ENCODE data around the gene SCML2. TPM values are rescaled to one million over a fixed set of nuclear protein-coding genes. Genes with fewer than 3 reads are reported as not detected.

The SCML2 gene
- total RNA-seq, 2 donors from 2014 or later, result 1.1 to 2.3 TPM

DNA sequence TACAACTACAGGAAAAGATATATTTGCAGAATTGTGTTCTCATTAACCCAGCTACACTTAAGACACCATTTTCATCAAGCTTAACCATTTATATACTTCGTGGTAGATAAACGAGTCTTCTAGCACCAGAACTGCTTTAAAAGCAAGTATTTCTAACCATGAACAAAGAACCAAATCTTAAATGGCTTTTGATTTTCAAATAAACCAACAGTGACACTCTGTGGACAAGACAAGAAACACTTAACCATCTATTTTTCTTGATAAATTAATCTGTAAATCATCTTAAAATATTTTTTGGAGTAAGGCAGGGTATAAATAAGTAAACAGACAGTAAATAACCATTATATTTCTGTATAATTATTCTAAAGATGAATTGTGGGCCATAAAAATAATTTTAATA, 144.0 kb downstream of the SCML2 start:
- TF ChIP-seq, protein P1, sequence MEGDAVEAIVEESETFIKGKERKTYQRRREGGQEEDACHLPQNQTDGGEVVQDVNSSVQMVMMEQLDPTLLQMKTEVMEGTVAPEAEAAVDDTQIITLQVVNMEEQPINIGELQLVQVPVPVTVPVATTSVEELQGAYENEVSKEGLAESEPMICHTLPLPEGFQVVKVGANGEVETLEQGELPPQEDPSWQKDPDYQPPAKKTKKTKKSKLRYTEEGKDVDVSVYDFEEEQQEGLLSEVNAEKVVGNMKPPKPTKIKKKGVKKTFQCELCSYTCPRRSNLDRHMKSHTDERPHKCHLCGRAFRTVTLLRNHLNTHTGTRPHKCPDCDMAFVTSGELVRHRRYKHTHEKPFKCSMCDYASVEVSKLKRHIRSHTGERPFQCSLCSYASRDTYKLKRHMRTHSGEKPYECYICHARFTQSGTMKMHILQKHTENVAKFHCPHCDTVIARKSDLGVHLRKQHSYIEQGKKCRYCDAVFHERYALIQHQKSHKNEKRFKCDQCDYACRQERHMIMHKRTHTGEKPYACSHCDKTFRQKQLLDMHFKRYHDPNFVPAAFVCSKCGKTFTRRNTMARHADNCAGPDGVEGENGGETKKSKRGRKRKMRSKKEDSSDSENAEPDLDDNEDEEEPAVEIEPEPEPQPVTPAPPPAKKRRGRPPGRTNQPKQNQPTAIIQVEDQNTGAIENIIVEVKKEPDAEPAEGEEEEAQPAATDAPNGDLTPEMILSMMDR (IDR thresholded peaks at IDR 0.05), result peak in 1 of 2 donors; percentile 50
- no peak overlapping the region for H3K4me3 ChIP-seq
- H3K9me3 ChIP-seq, result no peaks in the 10 kb centered on the region
- H3K4me1 ChIP-seq, result no peaks in the 10 kb centered on the region
- no peaks in the 10 kb centered on the region for H3K36me3 ChIP-seq
- DNase-seq (ENCODE audit: low spot score), result no peak
- H3K27me3 ChIP-seq, result no peaks in the 10 kb centered on the region
- H3K27ac ChIP-seq, result no peak overlapping the region

DNA sequence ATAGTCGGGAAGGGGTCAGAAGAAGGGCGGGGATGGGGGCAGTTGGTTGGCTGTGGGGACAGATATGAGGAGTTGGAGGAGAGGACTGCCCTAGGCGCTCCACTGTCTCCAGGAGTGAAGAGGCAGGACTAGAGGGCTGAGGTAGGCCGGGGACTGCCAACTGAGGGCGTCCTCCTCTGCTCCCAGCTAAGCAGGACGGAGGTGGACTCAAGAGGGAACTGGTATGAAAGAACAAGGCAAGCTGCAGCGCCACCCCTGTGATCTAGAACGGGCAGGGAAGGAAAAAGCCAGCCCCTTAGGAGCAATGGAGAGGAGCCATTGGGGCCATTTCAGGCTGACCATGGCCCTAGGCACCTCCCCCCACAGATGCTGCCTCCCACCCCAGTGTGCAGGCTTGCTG, 147.8 kb downstream of the SCML2 start:
- TF ChIP-seq, protein P1 (IDR thresholded peaks at IDR 0.05), result no peak
- Histone ChIP-seq H3K4me1 (no peaks in the 10 kb centered on the region), H3K4me3 (no peak overlapping the region), H3K36me3 (no peaks in the 10 kb centered on the region), H3K27ac (no peak overlapping the region), H3K9me3 (no peaks in the 10 kb centered on the region), H3K27me3 (no peaks in the 10 kb centered on the region)
- no peak for DNase-seq (ENCODE audit: low spot score)

GRCh38 chrX:18203631-18204030, 150.9 kb downstream of the SCML2 start:
- no peak for DNase-seq (ENCODE audit: low spot score)
- Histone ChIP-seq H3K9me3 (no peaks in the 10 kb centered on the region), H3K27ac (no peak overlapping the region), H3K4me3 (no peak overlapping the region), H3K36me3 (no peaks in the 10 kb centered on the region), H3K4me1 (no peaks in the 10 kb centered on the region), H3K27me3 (no peaks in the 10 kb centered on the region)
- TF ChIP-seq, protein P1 (IDR thresholded peaks at IDR 0.05), result no peak

- H3K4me1 ChIP-seq, result no peaks in the 10 kb centered on the region
- TF ChIP-seq, protein P1 (IDR thresholded peaks at IDR 0.05), result no peak
- H3K27me3 ChIP-seq, result no peaks in the 10 kb centered on the region
- no peaks in the 10 kb centered on the region for H3K36me3 ChIP-seq
- H3K9me3 ChIP-seq, result no peaks in the 10 kb centered on the region
- H3K27ac ChIP-seq, result no peak overlapping the region
- DNase-seq (ENCODE audit: low spot score), result no peak
- H3K4me3 ChIP-seq, result no peak overlapping the region
Measured at GRCh38 chrX:18194688-18195087, 159.8 kb downstream of the SCML2 start.

Other genes with a start within 250 kb of the SCML2 start
- not detected for gene BEND2, start 133.8 kb downstream of the SCML2 start, total RNA-seq
- 1 to 10 TPM; 9.2 to 9.8 TPM for gene CDKL5, start 70.9 kb upstream of the SCML2 start, total RNA-seq

Measured in right atrium auricular region (tissue), 2 donors.